Iris pigment epithelial cell (primary cell): ENCODE results near the gene ABLIM1.
A peak's percentile ranks its signal among the peaks of the same experiment; 100 is the strongest.

Experiments
- DNase-seq: peaks from one replicate; pipeline ENCODE4 v3.0.0-alpha.2; 2011; ENCODE audit warnings: low read depth

The ABLIM1 gene

GRCh38 chr10:114679552-114679951 is 21.5 kb upstream of the ABLIM1 start:
- DNase-seq = no peak

DNA sequence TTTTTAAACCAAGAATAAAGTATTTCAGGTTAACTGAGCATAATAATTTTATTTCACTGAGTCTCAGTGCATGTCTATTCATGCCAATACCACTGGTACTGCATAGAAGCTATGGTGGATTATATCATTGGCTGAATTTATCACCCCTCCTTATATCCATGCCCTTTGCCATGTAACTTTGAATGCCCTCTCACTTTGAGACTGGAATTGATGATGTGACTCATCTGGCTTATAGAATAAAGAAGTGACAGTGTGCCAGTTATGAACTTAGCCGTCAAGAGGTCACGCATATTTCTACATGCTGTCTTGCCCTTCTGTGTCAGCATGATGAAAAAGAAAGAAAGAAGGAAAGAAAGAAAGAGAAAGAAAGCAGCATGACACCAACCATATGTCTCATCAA is 20.7 kb upstream of the ABLIM1 start:
- no peak for DNase-seq

DNA sequence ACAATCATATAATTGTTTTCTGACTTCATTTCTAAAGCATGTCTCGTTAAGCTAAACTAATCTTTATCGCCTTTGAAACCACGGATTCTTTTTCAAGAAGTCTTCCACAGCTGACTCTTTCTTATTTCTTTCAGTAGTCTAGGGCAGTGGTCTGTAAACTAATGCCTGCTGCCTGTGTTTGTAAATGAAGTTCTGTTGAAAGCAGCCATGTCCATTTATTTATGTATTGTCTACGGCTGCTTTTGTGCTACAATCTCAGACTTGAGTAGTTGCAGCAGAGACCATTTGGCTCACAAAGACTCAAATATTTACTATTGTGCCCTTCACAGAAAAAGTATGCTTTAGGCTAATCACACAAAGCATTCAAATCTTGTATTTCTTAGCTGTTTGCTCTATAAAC is 20.3 kb upstream of the ABLIM1 start:
- DNase-seq = no peak

- DNase-seq = peak; percentile 26
Observed at GRCh38 chr10:114674346-114674745, 16.3 kb upstream of the ABLIM1 start.

DNA sequence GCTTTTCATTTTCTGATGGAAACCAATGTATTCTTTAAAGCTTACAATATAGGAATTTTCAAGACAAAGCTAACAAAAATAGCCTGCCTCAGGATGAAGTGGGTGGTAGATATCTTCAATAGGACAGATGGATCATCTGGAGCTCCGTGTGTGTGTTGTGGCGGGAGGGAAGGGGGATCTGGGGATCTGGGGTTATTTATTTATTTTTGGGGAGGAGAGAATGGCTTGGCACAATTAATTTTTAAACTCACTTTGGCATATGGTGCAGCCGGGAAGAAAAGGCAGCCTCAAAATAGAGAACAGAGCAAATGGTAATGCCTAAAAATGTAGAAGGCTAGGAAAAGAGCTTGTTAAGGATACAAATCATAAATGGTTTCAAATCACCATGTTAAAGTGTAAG is 11.6 kb upstream of the ABLIM1 start:
- DNase-seq = no peak

- no peak for DNase-seq
Observed at GRCh38 chr10:114668375-114669080, 10.5 kb upstream of the ABLIM1 start.

GRCh38 chr10:114665873-114666272 is 7.8 kb upstream of the ABLIM1 start:
- no peak for DNase-seq

DNA sequence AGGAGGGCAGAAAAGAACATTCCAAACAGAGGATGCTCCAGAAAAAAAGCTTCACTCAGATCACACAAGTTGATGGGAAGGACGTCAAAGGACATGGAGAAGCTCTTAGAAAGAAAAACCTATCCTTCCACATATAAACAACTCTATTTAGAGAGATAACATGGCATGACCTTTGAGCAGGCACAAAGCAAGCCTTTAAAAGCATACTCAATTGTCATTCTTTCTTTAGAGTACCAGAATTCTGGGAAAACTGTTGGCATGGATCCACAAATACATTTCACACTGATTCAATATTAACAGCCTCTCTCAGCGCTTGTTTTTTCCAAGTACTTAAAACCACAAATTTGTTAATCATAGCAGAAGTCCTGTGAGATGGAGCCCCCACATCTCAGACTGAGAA is 7.3 kb upstream of the ABLIM1 start:
- no peak for DNase-seq

GRCh38 chr10:114664127-114664526 is 6.1 kb upstream of the ABLIM1 start:
- no peak for DNase-seq

DNA sequence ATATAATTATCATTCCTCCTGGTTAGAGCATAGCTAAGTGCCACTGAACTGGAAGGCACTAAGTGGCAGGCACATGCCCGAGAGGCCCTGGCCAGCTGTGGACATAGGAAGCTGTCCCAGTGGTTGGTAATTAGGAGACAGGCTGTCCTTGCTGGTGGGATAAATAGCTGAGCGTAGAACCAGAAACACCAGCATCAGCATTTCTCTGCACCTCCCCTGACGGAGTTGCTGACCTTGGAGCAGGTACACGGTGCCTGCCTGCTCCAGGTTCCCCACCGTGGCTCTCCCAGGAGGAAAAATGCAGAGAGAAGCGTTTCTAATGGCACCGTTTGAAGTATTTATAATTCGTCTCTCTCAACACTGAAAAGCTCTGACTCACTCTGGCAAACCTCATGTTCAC is 5.6 kb upstream of the ABLIM1 start:
- no peak for DNase-seq

- DNase-seq = no peak
Observed at GRCh38 chr10:114662646-114663217, 4.7 kb upstream of the ABLIM1 start.

DNA sequence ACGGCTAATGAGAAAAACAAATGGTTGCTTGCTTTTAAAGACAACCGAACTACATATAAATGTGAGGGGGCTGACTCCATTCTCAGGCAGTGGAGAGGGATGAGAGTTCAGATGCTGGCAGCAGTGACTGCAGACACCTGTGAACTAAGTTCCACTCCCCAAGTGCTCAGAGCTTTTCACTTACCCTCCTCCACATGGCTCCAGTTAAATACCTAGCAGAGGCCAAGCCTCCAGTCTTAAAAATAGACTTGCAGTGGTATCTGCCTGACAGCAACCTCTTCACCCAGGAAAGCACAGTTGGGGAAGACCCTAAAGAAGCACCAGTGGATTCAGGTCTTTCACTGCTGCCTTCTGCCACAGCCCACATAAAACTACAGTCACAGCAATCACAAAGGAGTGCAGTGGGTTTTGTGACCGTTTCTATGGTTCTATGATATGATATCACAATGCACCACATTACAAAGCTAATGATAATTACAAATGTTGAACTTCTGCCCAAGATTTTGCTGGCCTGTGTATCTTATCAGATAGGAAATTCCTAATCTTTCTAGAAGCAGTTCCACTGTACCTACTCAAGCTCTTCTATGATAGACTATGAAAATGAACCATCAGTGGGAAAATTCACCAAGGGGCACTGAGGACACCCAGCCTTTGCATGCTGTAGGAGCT is 3.3 kb upstream of the ABLIM1 start:
- DNase-seq = no peak

DNA sequence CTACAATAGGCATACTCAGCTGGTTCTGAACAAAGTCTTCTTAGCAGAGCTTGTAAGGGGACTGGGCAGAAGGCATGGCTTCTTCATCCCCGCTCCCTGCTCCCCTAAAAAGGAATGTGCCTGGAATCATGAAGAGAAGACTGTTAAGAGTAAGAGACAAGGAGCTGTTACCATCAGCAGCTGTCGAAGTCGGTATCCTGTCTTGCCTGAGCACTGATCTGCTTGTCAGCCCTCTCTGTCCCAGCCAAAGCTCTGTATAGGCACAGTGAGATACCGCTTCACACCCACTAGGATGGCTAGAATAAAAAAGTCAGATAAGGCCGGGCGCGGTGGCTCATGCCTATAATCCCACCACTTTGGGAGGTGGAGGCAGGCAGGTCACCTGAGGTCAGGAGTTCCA is 2.4 kb downstream of the ABLIM1 start:
- DNase-seq = no peak

DNA sequence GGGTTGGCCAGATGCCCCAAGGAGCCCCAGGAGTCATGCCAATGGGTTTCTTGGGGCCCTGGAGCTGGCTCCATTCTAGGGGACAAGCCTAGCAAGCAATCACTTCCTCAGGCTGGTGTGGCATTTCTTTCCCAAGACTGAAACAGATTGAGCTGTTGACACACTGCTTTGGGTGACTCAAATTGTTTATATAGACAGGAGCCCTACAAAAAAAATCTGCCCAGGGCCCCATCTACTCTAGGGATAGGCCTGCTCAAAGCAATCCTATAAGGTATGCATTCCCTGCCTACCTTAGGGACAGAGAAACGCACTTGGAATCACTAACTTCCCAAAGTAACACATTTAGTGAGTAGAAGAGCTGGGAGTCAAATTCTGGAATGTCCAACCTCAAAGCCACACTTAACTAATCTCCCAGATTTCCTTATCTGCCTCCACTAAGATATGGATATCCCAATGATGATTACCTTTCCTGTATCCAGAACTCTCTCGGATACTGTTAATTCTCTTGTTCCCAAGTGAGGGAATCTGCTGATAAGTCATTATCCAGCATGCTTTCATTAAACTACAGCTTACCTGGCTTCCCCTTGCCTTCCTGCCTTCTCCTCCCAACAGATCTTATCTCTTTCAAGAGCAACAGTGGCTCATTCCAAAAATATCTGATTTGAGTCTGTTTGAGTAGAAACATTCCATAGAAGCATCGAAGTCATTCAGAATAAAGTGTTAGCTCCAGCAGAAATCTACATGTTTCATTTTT is 3.1 kb downstream of the ABLIM1 start:
- DNase-seq = no peak

DNA sequence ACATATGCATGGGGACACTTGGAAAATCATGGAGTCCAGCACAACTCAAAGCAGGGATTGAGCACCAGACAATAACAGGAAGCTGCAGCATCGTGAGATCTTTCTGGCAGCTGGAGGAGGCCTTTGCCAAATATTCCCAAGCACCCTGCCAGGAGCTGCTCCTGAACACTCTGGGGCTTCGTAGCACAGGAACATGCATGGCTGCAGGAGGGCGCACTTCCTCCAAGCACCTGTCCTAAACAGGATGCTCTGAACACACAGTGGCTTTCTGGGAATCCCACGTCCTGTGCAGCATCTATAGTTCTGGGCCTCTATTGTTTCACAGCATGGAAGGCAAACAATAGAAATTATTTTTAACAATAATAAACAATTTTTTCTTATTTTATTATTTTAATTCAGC is 4.1 kb downstream of the ABLIM1 start:
- no peak for DNase-seq

DNA sequence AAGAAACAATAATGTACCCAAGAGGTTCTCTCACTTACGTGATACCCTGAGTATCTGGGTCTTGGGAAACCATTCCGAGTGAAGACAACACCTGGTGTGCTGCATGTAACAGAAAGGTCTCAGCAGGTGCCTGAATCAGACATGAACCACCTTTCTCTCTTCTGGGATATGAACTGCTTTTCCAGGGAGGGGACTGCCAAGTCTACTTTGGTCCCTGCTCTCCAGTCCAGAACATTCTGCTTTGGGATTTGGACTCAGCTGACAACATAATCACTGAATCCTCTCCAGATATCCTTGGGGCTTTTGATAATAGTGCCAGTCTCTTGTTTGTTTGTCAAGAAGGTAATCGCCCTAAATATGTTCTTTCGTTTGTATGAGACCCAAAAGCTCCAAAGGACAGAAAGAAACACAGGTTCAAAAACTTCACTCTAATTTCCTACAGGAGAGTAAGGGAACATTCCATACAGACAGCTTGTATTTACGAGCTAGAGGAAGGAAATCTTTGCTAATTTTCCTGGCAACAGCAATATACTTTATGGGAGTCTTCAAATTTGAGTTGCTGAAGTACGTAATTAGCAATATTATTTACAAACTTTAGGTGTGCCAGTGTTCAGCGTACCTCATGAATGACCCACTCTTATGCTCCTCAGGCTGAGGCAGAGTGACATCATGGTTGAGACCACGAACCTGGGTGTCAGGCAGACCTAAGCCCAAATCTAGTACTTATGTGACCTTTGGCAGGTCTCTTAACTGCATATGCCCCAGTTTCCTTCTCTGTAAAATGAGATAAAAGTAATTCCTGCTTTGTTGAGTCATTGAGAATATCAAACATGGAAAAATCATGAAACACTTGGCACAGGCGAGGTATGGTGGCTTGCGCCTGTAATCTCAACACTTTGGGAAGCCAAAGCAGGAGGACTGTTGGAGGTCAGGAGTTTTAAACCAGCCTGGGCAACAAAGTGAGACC is 5.4 kb downstream of the ABLIM1 start:
- no peak for DNase-seq

- DNase-seq = no peak
Observed at GRCh38 chr10:114650831-114651230, 7.2 kb downstream of the ABLIM1 start.

GRCh38 chr10:114650266-114650665 is 7.8 kb downstream of the ABLIM1 start:
- no peak for DNase-seq

DNA sequence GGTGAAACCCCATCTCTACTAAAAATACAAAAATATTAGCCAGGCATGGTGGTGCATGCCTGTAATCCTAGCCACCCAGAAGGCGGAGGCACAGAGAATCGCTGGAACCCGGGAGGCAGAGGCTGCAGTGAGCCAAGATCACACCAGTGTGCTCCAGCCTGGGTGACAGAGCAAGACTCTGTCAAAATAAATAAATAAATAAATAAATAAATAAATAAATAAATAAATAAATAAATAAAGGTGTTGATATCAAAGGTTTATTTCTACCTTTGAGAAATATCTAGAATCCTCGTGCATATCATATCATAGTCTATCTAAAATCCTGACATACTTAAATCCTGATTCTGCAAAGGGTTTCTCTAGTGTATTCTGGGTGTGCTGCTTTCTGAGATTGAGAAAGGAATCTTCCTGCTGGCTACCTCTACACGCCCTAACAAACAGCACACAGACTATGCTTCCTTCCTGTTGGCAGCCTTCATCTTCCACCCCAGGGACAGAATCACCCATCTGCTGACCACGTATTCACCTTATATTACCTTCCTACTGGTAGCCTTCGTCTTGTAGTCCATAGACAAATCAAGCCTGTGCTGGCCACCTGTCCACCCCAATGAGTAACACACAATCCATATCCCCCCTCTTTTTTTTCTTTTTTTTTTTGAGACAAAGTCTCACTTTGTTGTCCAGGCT is 8.7 kb downstream of the ABLIM1 start:
- DNase-seq = no peak

DNA sequence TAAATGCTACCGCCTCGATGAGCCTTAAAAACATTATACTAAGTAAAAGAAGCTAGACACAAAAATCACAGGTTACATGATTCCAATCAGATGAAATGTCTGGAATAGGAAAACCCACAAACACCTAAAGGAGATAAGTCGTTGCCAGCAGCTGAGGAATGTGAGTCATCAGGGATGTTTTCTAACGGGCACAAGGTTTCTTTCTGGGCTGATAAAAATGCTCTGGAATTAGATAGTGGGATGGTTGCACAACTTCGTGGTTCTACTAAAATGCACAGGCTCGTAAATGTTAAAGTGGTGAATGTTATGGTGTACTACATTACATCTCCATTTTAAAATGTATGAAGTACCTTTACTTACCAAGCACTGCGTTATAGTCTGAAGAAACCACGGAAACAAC is 9.7 kb downstream of the ABLIM1 start:
- DNase-seq = peak; percentile 84

DNA sequence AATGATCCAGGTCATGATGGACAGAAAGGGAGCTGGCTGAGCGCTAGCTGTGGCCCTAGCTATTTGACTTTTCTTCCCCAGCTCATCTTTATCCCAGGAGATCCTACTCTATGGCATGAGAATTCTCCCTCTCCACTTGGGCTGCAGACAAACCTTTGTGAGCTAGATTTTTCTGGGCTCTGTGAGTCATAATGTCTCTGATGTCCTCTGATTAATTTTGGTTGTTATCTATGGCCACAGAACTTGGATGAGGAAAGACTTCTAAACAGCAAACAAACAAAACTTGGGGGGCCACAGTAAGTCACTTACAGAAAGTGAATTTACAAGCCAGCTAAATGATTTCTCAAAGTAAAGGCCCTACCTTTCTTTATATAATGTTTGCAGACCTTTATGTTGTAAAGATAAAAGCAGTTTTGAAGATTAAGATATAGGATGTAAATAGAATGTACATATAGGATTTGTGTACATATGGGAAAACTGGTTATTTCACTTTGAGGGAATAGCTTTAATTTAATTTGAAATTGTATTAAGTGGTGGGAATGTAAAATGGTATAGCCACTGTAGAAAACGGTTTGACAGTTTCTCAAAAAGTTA is 10.4 kb downstream of the ABLIM1 start:
- peak; percentile 43 for DNase-seq
